GM23248 (cell line): Measurements from ENCODE around the gene GDE1. TPM values are rescaled to one million over a fixed set of nuclear protein-coding genes. Genes with fewer than 3 reads are reported as not detected.
"Not testable (repeated sequence)": the region's sequence is repeated elsewhere in the genome, so short reads cannot be mapped to it uniquely, and the experiment has no call there.

Source experiments
- DNase-seq: peaks from one replicate; pipeline ENCODE4 v3.0.0-alpha.2; 2015
- H2AFZ ChIP-seq: fragments of 200-600 bp; sonication (generic); 2 replicates; pipeline ENCODE4 v1.6.1; 2016; ENCODE audit warnings: antibody characterized with exemption
- H3F3A ChIP-seq: fragments of 200-600 bp; sonication (generic); 2 replicates; pipeline ENCODE4 v1.6.1; 2016; ENCODE audit warnings: mild to moderate bottlenecking, antibody characterized with exemption, mixed run types; ENCODE audit not compliant: insufficient read depth
- H3K27ac ChIP-seq: fragments of 200-600 bp; sonication (generic); 2 replicates; pipeline ENCODE4 v1.5.1; 2016; ENCODE audit warnings: mild to moderate bottlenecking
- H3K27me3 ChIP-seq: fragments of 200-600 bp; sonication (generic); replicated peaks from 2 replicates; pipeline ENCODE4 v1.6.1; 2016; ENCODE audit warnings: mild to moderate bottlenecking; ENCODE audit not compliant: insufficient read depth
- H3K36me3 ChIP-seq: fragments of 200-600 bp; sonication (generic); 2 replicates; pipeline ENCODE4 v1.6.1; 2016; ENCODE audit warnings: low read depth, mild to moderate bottlenecking
- H3K4me1 ChIP-seq: fragments of 200-600 bp; sonication (generic); 2 replicates; pipeline ENCODE4 v1.6.1; 2016; ENCODE audit warnings: mild to moderate bottlenecking; ENCODE audit not compliant: insufficient read depth
- H3K4me2 ChIP-seq: fragments of 200-600 bp; sonication (generic); one replicate; pipeline ENCODE4 v1.6.1; 2016; ENCODE audit warnings: mild to moderate bottlenecking; ENCODE audit not compliant: unreplicated experiment
- H3K4me3 ChIP-seq: fragments of 200-600 bp; sonication (generic); 2 replicates; pipeline ENCODE4 v1.5.1; 2016; ENCODE audit warnings: mild to moderate bottlenecking
- H3K79me2 ChIP-seq: fragments of 200-600 bp; sonication (generic); 2 replicates; pipeline ENCODE4 v1.6.1; 2016; ENCODE audit warnings: mild to moderate bottlenecking; ENCODE audit not compliant: insufficient read depth
- H3K9ac ChIP-seq: fragments of 200-600 bp; sonication (generic); 2 replicates; pipeline ENCODE4 v1.6.1; 2016; ENCODE audit warnings: mild to moderate bottlenecking
- H3K9me2 ChIP-seq: fragments of 200-600 bp; sonication (generic); 2 replicates; pipeline ENCODE4 v1.6.1; 2016; ENCODE audit warnings: mixed run types, mild to moderate bottlenecking, moderate library complexity; ENCODE audit not compliant: insufficient read depth
- H3K9me3 ChIP-seq: fragments of 200-600 bp; sonication (generic); one replicate; pipeline ENCODE4 v1.6.1; 2017; ENCODE audit warnings: low read depth
- H4K20me1 ChIP-seq: fragments of 200-600 bp; sonication (generic); 2 replicates; pipeline ENCODE4 v1.6.0; 2016; ENCODE audit not compliant: insufficient read depth
- EZH2 ChIP-seq: fragments of 200-600 bp; sonication (generic); IDR thresholded peaks from 2 replicates; pipeline ENCODE4 v1.6.1; 2018; ENCODE audit warnings: antibody characterized with exemption, mild to moderate bottlenecking; ENCODE audit not compliant: insufficient read depth, poor library complexity, severe bottlenecking
- EZH2phosphoT487 ChIP-seq: fragments of 200-600 bp; sonication (generic); IDR thresholded peaks from 2 replicates; pipeline ENCODE4 v1.6.1; 2018; ENCODE audit warnings: antibody characterized with exemption, moderate library complexity, mild to moderate bottlenecking, low read depth; ENCODE audit not compliant: insufficient read depth
- WGBS, 2 experiments: methylation state at CpG; one replicate each; pipeline ENCODE4 v1.1.6; 2015 to 2017; ENCODE audit warnings: low lambda C conversion rate in 2 of 2, low coverage in 1 of 2; ENCODE audit errors: missing lambda C conversion rate in 2 of 2; 5-methylcytosine and 5-hydroxymethylcytosine counted together
- in situ Hi-C: fragments of 300-500 bp; cut with MboI; formaldehyde crosslinking; loops from 2 replicates; pipeline ENCODE4 v1.15.0; 2020
- polyA plus RNA-seq: library from polyadenylated mRNA; unstranded; fragments of >200 nt; fragmentation: Nextera tagmentation; extraction: Ambion mirVana; gene quantifications from 2 replicates; pipeline ENCODE4 v1.2.1, GENCODE V29; 2016
- total RNA-seq: library from RNA; depleted of rRNA; stranded (reverse); fragments of >200 nt; shearing (Covaris generic); gene quantifications from 2 replicates; pipeline ENCODE4 v1.2.3, GENCODE V29; 2014

GDE1 gene
- total and polyA plus RNA-seq, 2 experiments from 2014 or later, result 55.1 to 85.0 TPM

- no peak overlapping the region for H3K4me3 ChIP-seq
- no peaks in the 10 kb centered on the region for H3K27me3 ChIP-seq
- H3K4me1 ChIP-seq, result peaks cover 1% of the 10 kb centered on the region; the same call in 1 of the 2 replicates
- no peak overlapping the region for H3K9ac ChIP-seq
- no peak overlapping the region for H2AFZ ChIP-seq
- peaks cover 36% of the 10 kb centered on the region for H3K36me3 ChIP-seq
- in situ Hi-C loops, result loop anchor here (25.0 kb wide), 1 partner anchor 737 kb away; the partner anchor contains the start of gene ARL6IP1
- no peak for TF ChIP-seq EZH2
- TF ChIP-seq EZH2phosphoT487, result no peak
- H3K4me2 ChIP-seq, result no peak overlapping the region
- no peak overlapping the region for H3K27ac ChIP-seq
- no peaks in the 10 kb centered on the region for H3K9me3 ChIP-seq
- DNase-seq, result no peak
- H3K79me2 ChIP-seq, result no peaks in the 10 kb centered on the region
- no peaks in the 10 kb centered on the region for H4K20me1 ChIP-seq
- no peaks in the 10 kb centered on the region for H3K9me2 ChIP-seq
- no peaks in the 10 kb centered on the region for H3F3A ChIP-seq
These were observed 27.8 kb upstream of the GDE1 start for GRCh38 chr16:19549673-19550072.

DNA sequence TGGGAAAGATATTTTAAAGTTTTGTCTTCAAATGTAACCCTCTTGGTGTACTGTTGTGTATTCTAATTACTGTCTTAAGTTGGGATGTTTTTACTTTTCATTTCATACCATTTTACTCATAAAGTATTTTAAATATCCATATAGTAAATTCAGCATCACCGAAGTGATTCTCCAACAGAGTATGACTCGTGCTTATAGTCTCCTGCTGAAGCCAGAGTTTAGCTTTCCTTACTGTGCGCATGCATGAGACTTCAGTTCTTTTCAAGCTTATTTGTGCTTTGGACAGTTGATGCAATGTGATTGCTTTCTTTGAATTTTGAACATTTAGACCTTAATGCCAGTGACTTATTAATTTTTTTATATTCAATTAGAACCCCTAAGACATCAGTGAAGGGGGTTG is 26.2 kb upstream of the GDE1 start:
- no peaks in the 10 kb centered on the region for H3K9me2 ChIP-seq
- H3K4me2 ChIP-seq, result no peak overlapping the region
- H2AFZ ChIP-seq, result no peak overlapping the region
- H3F3A ChIP-seq, result no peaks in the 10 kb centered on the region
- H3K9me3 ChIP-seq, result no peaks in the 10 kb centered on the region
- in situ Hi-C loops, result loop anchor here (25.0 kb wide), 1 partner anchor 736 kb away; the partner anchor contains the start of gene ARL6IP1
- H3K4me3 ChIP-seq, result no peak overlapping the region
- no peaks in the 10 kb centered on the region for H3K27me3 ChIP-seq
- no peak for DNase-seq
- TF ChIP-seq EZH2 (no peak), EZH2phosphoT487 (no peak)
- 97 to 98% methylated on average over 3 of the region's 3 CpGs for WGBS, 2 experiments
- no peaks in the 10 kb centered on the region for H3K79me2 ChIP-seq
- no peaks in the 10 kb centered on the region for H4K20me1 ChIP-seq
- no peak overlapping the region for H3K27ac ChIP-seq
- H3K36me3 ChIP-seq, result peaks cover 48% of the 10 kb centered on the region
- H3K4me1 ChIP-seq, result no peaks in the 10 kb centered on the region
- H3K9ac ChIP-seq, result no peak overlapping the region

GRCh38 chr16:19543278-19543996 is 21.5 kb upstream of the GDE1 start:
- in situ Hi-C loops, result loop anchor here (25.0 kb wide), 1 partner anchor 731 kb away; the partner anchor contains the start of gene ARL6IP1
- H3K9me3 ChIP-seq, H3K79me2 ChIP-seq, H3K9ac ChIP-seq, H3K4me2 ChIP-seq, H3K4me3 ChIP-seq, H3F3A ChIP-seq, H3K9me2 ChIP-seq, H3K27ac ChIP-seq, H3K27me3 ChIP-seq, H2AFZ ChIP-seq, H3K4me1 ChIP-seq, DNase-seq, H4K20me1 ChIP-seq: not testable (repeated sequence)
- peaks cover 56% of the 10 kb centered on the region for H3K36me3 ChIP-seq
- WGBS, 2 experiments, result 97 to 99% methylated on average over 10 of the region's 10 CpGs

- Histone ChIP-seq H4K20me1 (no peaks in the 10 kb centered on the region), H3K4me2 (no peak overlapping the region), H3K27me3 (no peaks in the 10 kb centered on the region), H3K79me2 (no peaks in the 10 kb centered on the region), H3K36me3 (peaks cover 48% of the 10 kb centered on the region), H3K27ac (no peak overlapping the region), H3K9me3 (no peaks in the 10 kb centered on the region), H3K9me2 (no peaks in the 10 kb centered on the region), H3K9ac (no peak overlapping the region), H3F3A (no peaks in the 10 kb centered on the region), H3K4me1 (no peaks in the 10 kb centered on the region), H3K4me3 (no peak overlapping the region), H2AFZ (no peak overlapping the region)
- in situ Hi-C loops, result loop anchor here (25.0 kb wide), 1 partner anchor 730 kb away; the partner anchor contains the start of gene ARL6IP1
- WGBS, 2 experiments, result 87 to 93% methylated on average over 3 of the region's 3 CpGs
- TF ChIP-seq EZH2, result no peak
- no peak for DNase-seq
These were observed 20.4 kb upstream of the GDE1 start for GRCh38 chr16:19542138-19542821.
